ENCODE measurements around the gene AFDN. TPM values are rescaled to one million over a fixed set of nuclear protein-coding genes. Genes with fewer than 3 reads are reported as not detected.

Gene AFDN
- total RNA-seq, 1 donor from 2014 or later: 102 TPM

- H3K27me3 ChIP-seq (ENCODE audit: insufficient read depth, low read length): no peaks in the 10 kb centered on the region
Observed at GRCh38 chr6:167927246-167927645, 100.5 kb downstream of the AFDN start.

GRCh38 chr6:167928111-167928510, 101.4 kb downstream of the AFDN start:
- Mint-ChIP-seq H3K4me3 (ENCODE audit: unreplicated experiment) (no peak overlapping the region), H3K27me3 (ENCODE audit: low read depth, unreplicated experiment) (no peaks in the 10 kb centered on the region), H3K27ac (ENCODE audit: unreplicated experiment) (no peak overlapping the region), H3K4me1 (ENCODE audit: low read depth, unreplicated experiment) (peaks cover 34% of the 10 kb centered on the region), H3K9me3 (ENCODE audit: unreplicated experiment) (no peaks in the 10 kb centered on the region), H3K36me3 (ENCODE audit: low read depth, unreplicated experiment) (peaks cover 20% of the 10 kb centered on the region)
- no peak for FAIRE-seq
- H3K27me3 ChIP-seq (ENCODE audit: insufficient read depth, low read length): no peaks in the 10 kb centered on the region
- H3K9me3 ChIP-seq (ENCODE audit: insufficient read depth, low read depth, low read length): no peaks in the 10 kb centered on the region
- H3K4me2 ChIP-seq (ENCODE audit: low read length): no peak overlapping the region
- no peaks in the 10 kb centered on the region for H3K79me2 ChIP-seq (ENCODE audit: insufficient read depth, low read length)
- no peak overlapping the region for H3K9ac ChIP-seq (ENCODE audit: low read length)
- no peak for DNase-seq (ENCODE audit: low read depth)
- H4K20me1 ChIP-seq (ENCODE audit: insufficient read depth, low read length): peaks cover 16% of the 10 kb centered on the region
- no peak for TF ChIP-seq CTCF (IDR thresholded peaks at IDR 0.05; ENCODE audit: insufficient read depth, low read depth, low read length)
- H3K36me3 ChIP-seq (ENCODE audit: insufficient read depth, low read length): peaks cover 6% of the 10 kb centered on the region
- H3K27ac ChIP-seq (ENCODE audit: low read depth, low read length): no peak overlapping the region
- no peak overlapping the region for H3K4me3 ChIP-seq (ENCODE audit: insufficient read depth, low read depth, low read length)
- H3K4me1 ChIP-seq (ENCODE audit: insufficient read depth, low read length): peaks cover 15% of the 10 kb centered on the region
- H2AFZ ChIP-seq (ENCODE audit: low read depth, low read length): no peak overlapping the region

More at GRCh38 chr6:167927246-167927645, 100.5 kb downstream of the AFDN start:
- Mint-ChIP-seq H3K27me3 (ENCODE audit: low read depth, unreplicated experiment) (no peaks in the 10 kb centered on the region), H3K4me1 (ENCODE audit: low read depth, unreplicated experiment) (peaks cover 27% of the 10 kb centered on the region), H3K27ac (ENCODE audit: unreplicated experiment) (no peak overlapping the region), H3K9me3 (ENCODE audit: unreplicated experiment) (no peaks in the 10 kb centered on the region), H3K4me3 (ENCODE audit: unreplicated experiment) (no peak overlapping the region), H3K36me3 (ENCODE audit: low read depth, unreplicated experiment) (peaks cover 22% of the 10 kb centered on the region)
- H2AFZ ChIP-seq (ENCODE audit: low read depth, low read length): no peak overlapping the region
- H3K79me2 ChIP-seq (ENCODE audit: insufficient read depth, low read length): no peaks in the 10 kb centered on the region
- no peak overlapping the region for H3K4me3 ChIP-seq (ENCODE audit: insufficient read depth, low read depth, low read length)
- H3K9ac ChIP-seq (ENCODE audit: low read length): no peak overlapping the region
- H3K9me3 ChIP-seq (ENCODE audit: insufficient read depth, low read depth, low read length): no peaks in the 10 kb centered on the region
- no peak overlapping the region for H3K4me2 ChIP-seq (ENCODE audit: low read length)
- no peak for DNase-seq (ENCODE audit: low read depth)
- no peak overlapping the region for H3K27ac ChIP-seq (ENCODE audit: low read depth, low read length)
- peaks cover 15% of the 10 kb centered on the region for H3K4me1 ChIP-seq (ENCODE audit: insufficient read depth, low read length)
- TF ChIP-seq CTCF (IDR thresholded peaks at IDR 0.05; ENCODE audit: insufficient read depth, low read depth, low read length) (no peak), EZH2 (IDR thresholded peaks at IDR 0.05; ENCODE audit: insufficient read depth, low read length) (no peak)
- peaks cover 16% of the 10 kb centered on the region for H4K20me1 ChIP-seq (ENCODE audit: insufficient read depth, low read length)
- H3K36me3 ChIP-seq (ENCODE audit: insufficient read depth, low read length): peaks cover 6% of the 10 kb centered on the region
- FAIRE-seq: no peak

GRCh38 chr6:167930295-167930694, 103.6 kb downstream of the AFDN start:
- H3K36me3 ChIP-seq (ENCODE audit: insufficient read depth, low read length): no peaks in the 10 kb centered on the region
- peak; percentile 29 for FAIRE-seq

More at GRCh38 chr6:167930295-167930694, 103.6 kb downstream of the AFDN start:
- Histone ChIP-seq H3K9me3 (ENCODE audit: insufficient read depth, low read depth, low read length) (no peaks in the 10 kb centered on the region), H2AFZ (ENCODE audit: low read depth, low read length) (no peak overlapping the region), H4K20me1 (ENCODE audit: insufficient read depth, low read length) (peaks cover 16% of the 10 kb centered on the region), H3K4me3 (ENCODE audit: insufficient read depth, low read depth, low read length) (no peak overlapping the region), H3K9ac (ENCODE audit: low read length) (no peak overlapping the region), H3K79me2 (ENCODE audit: insufficient read depth, low read length) (no peaks in the 10 kb centered on the region), H3K4me1 (ENCODE audit: insufficient read depth, low read length) (peaks cover 15% of the 10 kb centered on the region), H3K4me2 (ENCODE audit: low read length) (peak overlapping the region; percentile 16), H3K27me3 (ENCODE audit: insufficient read depth, low read length) (no peaks in the 10 kb centered on the region), H3K27ac (ENCODE audit: low read depth, low read length) (no peak overlapping the region)
- Mint-ChIP-seq H3K27ac (ENCODE audit: unreplicated experiment) (peak overlapping the region; percentile 59), H3K4me1 (ENCODE audit: low read depth, unreplicated experiment) (peaks cover 44% of the 10 kb centered on the region), H3K36me3 (ENCODE audit: low read depth, unreplicated experiment) (peaks cover 22% of the 10 kb centered on the region), H3K4me3 (ENCODE audit: unreplicated experiment) (no peak overlapping the region), H3K9me3 (ENCODE audit: unreplicated experiment) (no peaks in the 10 kb centered on the region), H3K27me3 (ENCODE audit: low read depth, unreplicated experiment) (no peaks in the 10 kb centered on the region)
- no peak for TF ChIP-seq EZH2 (IDR thresholded peaks at IDR 0.05; ENCODE audit: insufficient read depth, low read length)
- no peak for TF ChIP-seq CTCF (IDR thresholded peaks at IDR 0.05; ENCODE audit: insufficient read depth, low read depth, low read length)
- DNase-seq (ENCODE audit: low read depth): peak; percentile 82

Measured in astrocyte (in vitro differentiated cells and primary cell).